Pons (tissue), 1 donor: Measurements from ENCODE around the gene NCK2.

ENCODE experiments used
- DNase-seq: peaks from one replicate; pipeline ENCODE4 v3.0.0-alpha.2; 2016; ENCODE audit warnings: low spot score

NCK2 gene

DNA sequence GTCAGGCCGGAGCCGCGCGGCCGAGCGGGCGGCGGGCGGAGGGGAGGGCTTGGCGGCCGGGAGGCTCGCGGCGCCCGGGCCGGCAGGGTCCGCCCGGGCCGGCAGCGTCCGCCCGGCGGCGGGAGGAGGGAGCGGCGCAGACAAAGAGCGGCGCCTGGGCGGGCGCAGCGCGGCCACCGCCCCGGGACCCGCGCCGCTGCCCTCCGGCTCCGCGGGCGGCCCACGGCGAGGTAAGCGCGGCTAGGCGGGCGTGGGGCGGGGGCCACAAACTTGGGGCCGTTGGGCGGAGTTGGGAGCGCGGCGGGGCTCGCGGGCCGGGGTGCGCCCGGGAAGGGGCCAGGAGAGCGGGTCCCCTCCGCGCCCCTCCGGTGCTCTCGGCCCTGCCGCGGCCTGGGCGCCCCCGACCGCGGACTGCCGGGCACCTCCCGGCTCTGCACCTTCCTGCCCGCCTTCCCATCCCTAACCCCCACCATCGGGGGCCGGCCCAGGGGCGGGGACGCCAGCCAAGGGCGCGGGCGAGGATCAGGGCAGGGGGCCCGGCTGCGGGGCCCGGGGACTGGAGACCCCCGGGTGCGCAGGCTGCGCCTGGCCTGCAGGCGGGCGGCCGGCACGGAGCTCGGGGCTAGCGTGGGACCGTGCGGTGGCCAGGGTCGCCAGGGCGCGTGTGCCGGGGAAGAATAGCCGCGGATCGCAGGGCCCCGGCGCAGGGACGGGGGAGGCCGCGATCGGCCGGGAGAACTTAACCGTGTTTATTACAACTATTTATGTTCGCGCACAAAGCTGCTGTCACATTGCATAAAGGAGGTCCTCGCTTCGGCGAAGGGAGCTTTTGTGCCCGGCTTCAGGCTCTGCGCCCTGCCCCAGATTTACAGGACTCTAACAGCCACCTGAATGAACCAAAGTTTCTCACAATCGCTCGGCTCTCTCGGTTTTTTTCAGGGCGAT, at the start of gene NCK2:
TSS of gene NCK2 (plus strand) at position 4 of the 945 bp plus-strand sequence. CDS start 110,152 bp downstream, outside the sequence.
- no peak for DNase-seq

DNA sequence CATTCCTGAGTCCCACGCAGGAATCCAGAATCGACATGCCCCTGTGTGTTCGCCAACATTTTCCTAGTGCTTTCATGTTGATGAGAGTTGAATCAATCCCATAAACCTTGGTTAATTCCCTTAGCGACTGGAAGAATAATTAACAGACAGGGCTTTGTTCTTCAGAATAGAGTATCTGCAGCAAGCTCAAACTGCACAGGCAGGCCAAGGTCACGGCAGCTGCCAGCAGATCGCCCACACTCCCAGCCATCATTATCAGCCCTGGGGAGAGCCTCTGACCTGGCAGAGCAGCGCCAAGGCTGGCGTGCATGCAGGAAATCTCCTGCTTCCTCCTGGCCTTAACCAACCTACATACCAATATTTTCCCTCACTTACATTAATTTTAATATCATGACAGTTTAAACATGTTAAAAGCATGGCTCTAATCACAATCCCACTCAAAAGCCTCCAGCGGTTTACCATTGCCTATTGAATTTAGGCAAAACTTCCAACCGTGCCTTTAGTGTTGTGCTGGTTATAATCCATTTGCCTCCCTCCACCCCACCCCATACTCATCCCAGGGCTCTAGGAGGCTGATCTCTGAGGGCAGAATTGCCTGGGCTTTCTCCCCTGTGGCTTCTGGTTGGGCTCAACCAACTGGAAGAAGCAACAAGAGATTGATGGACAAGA, 46.8 kb upstream of the NCK2 start:
- peak; percentile 71 for DNase-seq

DNA sequence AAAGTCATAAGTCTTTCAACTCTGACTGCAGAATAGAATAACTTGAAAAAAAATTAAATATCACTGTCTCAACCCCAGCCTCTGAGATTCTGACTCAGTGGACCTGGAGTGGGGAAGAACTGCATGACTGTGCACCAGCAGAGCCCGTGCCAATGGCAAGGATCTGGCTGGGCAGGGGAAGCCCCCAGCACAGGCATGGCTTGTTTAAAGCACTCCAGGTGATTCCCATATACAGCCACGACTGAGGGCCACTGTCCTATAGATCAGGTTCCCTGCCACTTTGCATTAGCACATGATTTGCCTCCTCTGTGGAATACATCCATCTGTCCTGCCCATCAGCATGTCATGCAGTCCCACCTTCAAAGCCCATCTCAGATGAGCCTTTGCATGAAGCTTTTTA, 45.9 kb upstream of the NCK2 start:
- no peak for DNase-seq

DNA sequence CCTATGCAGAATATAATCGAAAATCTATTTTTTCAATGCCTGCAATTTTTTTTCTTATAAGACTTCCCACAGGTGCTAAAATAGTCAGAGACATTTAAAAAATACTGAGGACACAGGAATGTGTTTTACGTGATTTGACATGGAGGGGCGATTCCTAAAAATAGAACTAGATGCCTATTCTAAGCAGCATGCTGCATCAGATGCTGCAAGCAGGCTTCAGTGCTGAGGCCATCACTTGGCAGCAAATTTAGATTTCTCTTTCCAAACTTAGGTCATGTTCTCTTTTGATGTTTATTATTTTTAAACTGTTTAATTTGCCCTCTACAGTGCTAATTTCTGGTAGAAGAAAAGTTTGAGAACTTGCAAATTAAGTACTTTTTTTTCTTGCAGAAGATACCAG, 43.7 kb upstream of the NCK2 start:
- DNase-seq: no peak

DNA sequence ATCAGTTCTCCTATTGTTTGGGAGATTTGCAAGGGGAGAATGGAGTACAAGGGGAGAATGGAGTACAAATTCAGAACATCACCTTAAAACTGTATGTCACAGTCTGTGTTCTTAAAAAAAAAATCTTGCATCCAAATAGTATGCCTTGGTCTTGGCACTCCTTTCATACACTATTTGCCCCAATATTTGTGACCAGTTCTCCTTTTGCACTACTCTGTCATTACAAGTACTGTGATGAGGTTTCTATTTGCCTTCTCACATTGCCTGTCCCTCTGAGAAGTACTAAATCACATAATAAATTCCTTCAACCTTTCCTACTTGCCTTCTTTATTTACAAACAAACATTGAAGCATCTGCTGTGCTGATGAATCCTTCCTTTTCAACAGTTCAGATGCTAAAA, 36.0 kb upstream of the NCK2 start:
- DNase-seq: no peak

DNA sequence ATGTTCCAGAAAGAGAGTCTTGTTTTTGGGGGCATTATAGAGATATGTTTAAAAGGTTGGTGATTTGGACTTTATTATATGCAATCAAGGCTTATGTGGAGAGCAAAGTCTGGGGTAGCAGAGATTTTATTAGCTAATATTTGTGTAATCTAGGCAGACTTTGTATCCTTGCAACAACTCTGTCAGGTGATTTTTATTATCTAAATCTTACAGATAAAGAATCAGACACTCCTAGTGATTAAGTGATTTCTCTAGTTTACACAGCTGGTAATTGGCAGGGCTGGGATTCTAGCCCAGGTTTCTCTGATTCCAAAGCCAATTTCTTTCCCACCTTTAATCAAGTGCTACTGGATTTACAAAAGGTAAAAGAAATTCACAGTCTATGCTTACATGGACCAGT, 33.3 kb upstream of the NCK2 start:
- DNase-seq: no peak

DNA sequence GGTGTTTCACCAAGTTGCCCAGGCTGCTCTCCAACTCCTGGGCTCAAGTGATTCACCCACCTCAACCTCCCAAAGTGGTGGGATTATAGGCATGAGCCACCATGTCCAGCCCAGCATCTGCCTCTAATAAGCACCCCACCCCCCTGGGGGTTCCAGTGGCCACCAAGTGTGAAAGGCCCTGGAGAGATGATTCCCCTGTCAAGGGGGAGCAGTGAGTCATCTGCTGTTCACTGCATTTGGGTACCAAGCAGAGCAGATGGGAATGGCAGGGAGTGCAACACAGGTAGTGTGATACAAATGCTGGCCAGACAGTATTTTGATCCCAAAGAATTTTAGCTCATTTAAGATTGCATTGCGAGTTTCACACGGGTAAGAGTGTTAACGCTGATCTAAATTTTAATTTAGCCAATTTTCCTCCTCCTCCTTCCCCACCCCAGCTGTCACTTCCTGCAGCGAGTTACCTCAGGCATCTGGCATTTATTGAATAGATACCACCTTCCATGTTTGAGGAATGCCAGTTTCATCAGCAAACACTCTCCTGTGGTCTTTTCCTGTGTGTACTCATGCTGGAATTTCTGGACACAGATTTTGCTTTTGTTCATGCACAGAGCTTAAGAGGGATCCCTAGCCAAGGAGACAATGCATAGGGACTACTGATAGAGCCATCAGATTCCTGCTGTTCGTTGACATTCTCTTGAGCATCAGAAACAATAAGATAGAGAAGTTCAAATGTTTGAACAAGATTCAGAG, 32.4 kb upstream of the NCK2 start:
- DNase-seq: no peak

DNA sequence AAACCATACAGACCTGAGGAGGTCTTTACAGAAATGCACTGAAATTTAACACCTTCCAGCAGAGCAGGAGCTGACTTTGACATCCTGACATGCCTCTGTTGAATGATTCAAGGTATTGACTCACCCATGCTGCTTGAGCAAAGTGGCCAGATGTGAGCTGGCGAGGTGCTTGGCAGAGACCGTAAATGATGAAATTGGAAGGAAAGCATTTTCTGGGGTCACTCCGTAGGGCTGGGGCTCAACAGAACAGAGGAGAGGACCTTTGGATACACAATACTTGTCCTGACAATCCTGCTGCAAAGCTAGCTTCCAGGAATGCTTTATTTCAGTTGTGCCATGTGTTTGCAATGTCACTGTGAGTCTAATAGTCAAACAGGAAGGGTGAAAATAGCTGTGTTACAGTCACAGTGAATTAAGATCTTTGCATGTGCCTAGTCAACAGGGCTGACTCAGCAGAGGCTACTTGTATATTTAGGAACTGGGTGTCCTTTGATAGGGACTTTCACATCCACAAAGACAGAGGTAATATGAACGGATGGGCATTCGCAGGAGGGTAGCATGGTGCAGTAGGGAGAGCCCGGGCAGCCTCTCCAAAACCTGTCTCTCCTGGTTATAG, 31.6 kb upstream of the NCK2 start:
- DNase-seq: peak; percentile 76

DNA sequence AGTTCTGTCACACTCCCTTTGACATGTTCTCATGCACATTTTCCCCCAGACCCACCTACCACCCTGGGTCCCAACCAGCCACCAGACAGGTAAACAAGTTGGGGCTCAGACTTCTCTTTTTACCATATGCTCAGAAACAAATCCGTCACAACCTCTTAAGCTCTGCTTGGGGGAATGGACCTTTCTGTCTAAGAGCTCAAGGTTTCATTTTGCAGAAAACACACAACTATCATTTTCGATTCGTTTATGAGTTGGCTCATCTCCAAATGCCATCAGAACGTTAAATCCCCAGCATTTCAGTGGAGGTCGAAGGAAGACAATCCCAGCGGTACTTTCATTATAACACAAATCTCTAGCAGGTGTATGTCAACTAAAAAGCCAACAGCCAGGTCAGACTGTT, 30.6 kb upstream of the NCK2 start:
- DNase-seq: no peak

DNA sequence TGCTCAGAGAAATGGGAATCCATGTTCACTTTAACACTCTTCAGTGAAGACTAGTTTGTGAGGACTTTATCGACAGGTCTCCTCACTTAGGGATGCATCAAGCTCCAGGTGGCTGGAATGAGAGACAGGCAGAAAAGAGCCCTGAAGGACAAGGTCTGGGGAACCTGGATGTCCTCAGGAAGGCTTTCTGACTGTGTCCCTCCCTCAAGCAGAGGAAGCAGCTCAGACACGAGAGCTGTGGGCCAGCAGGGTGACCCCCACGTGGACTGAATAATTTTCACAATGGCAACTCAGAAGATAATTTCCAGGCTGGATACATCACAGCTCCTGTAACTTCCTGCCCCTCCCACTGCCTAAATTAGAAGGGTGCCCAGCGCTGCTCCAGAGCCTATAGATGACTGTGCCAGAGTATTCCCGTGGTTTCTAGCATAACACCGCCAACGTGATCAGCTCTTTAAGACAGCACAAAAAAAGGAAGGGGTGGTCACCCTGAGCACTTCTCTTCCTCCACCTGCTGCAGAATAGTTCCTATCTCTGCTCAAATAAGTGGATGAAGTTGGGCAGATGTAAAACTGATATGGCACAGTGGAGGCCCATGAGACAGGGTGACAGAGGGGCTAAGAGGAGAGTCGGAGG, 25.7 kb upstream of the NCK2 start:
- DNase-seq: peak; percentile 46

DNA sequence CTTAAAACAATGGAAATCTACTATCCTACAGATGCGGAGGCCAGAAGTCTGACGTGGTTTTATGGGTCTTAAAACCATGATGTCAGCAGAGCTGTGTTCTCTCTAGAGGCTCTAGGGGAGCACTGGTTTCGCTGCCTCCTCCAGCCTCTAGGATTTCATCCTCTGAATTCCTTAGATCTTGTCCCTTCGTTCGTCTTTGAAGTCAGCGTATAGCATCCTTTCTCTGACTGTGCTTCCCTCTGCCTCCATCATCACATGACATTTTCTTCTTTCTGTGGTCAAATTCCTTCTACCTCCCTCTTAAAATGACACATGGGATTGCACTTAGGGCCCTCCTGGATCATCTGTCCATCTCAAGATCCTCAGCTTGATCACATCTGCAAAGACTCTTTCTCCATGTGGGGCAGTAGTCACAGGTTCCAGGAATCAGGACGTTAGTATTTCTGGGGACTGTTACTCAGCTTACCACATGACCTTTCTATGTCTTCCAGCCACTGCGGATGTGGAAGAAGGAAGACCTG, 22.7 kb upstream of the NCK2 start:
- DNase-seq: no peak

DNA sequence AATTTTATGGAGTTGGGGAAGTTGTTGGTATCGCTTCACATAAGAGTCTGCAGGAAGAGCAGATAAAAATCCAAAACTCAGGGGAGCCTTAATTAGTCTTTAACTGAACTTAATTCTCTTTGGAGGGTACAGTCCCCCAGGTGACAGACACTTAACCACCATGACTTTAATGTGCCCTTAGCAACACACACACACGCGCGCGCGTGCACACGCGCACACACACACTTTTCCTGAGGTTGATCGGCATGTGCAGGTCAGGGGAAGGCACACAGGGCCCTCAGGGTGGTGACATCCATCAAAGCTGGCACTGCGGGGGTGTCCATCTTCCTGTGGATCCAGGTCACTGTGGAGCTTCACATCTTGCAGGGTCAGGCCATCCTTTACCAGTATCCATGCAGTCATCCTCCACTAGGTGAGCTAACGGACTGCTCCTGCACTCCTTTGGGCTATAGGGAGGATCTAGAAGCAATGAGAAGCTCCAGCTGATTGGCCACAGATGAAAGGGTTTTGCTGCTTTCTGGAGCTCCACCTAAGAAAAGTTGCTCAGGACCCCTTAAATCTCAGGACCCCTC, 21.9 kb upstream of the NCK2 start:
- DNase-seq: no peak

DNA sequence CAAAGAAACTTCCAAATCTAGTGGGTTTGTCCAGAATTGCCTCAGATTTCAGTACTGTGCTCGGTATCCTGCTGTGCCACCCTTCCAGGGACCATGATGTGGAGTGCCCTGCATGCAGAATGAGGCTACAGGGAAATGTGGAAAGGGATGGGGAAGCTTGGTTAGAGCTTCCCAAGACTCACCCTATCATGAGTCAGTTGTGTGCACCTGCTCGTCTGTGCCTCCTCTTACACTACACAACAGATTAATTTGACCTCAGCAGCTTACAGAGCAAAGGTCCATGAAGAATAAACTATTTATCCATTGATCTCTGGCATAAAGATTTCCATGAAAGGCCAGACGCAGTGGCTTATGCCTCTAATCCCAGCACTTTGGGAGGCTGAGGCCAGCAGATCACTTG, 21.3 kb upstream of the NCK2 start:
- DNase-seq: no peak

DNA sequence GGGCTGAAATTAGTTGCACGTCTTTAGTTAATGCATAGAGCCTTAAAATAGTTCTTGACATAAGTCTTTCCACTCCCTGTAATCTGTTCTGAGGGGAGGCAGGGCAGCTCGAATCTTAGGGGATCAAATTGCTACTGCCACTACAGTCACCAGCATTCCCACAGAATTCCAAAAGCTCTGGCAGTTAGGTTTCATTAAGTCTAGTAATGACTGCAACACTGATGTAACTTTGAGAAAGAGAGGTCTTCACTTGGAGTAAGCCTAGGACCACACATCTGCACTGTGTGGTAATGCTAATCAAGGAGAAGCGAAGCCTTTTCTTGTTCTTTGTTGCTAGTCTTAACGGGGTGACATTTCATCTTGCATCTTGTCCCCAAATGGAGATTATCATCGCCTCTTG, 19.3 kb upstream of the NCK2 start:
- DNase-seq: no peak

DNA sequence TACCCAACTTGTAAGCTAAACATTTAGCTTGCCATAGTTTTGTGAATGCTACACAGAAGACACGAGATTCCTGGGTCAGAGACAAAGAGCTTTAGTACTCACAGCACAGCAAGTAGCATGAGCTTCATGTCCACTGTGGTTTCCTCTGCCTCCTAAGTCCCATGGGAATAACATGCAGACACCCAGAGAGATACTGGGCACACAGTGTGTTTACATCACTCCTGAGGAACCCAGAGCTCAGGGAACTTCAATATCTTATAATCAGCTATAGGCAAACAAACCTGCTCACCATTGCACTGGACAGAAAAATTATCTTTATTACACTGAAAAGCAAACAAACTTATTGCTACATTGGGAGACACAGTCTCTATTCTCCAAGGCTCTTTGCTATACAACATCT, 14.5 kb upstream of the NCK2 start:
- DNase-seq: no peak

DNA sequence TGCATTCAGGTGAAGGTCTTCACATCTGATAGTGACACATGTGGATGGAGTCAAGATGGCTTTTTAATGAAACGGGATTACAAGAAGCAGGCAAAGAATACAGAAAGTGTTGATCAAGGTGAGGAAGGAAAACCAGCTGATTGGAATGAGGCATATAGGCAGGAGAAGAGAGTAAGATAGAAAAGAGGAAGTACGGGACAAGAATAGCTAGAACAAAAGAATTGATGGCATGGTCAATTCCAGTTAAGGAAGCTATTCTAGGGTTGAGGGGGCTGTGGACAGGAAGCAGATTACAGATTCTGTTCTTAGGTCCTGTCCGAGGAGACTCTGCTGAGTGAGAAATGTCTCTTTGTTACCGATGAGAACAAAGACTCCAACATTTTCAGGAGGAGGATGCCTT, 13.2 kb upstream of the NCK2 start:
- DNase-seq: peak; percentile 78

DNA sequence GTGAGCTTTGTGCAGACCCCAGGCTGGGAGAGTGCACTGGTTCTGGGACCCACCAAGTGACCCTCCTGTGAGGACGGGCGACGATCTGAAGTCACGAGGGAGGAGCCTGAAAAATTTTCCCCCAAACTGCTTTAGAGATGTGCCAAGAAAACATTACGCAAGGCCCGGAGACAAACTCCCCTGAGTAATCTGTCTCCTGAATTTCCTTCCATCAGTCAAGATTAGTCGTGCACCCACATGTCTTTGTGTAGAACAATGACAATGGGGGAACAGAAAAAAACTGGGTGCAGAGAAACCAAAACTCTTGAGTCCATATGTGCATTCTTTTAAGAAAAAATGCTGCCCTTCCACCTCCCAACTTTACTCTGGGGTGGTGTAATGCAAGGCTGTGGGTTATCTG, 12.6 kb upstream of the NCK2 start:
- DNase-seq: peak; percentile 56

DNA sequence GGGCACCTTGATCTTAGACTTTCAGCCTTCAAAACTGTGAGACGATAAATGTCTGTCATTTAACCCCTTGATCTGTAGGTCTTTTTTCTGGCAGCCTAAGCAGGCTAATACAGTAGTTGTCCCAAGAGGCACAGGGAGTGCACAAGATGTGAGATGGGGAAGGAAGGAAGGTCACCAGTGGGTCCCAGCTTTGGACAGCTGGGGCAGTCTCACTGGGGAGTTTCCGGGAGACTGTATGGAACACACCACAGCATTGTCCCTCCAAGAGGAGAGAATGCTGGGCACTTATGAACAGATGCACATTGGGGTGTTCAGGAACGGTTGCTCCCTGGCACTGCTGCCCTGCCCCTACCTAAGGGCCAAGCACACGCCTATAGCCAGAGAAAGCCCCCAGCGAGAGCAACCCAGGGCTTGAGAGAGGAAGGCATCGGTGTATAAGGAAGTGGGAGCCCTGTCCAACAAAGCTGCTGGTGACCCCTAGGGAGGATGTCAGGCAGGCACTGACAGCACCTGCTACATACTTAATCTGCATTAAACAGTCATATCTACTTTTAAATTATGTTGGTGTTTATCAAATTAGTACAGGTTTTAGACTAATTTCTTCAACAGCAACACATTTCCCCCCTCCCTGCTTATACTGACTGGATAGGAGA, 11.6 kb upstream of the NCK2 start:
- DNase-seq: no peak

DNA sequence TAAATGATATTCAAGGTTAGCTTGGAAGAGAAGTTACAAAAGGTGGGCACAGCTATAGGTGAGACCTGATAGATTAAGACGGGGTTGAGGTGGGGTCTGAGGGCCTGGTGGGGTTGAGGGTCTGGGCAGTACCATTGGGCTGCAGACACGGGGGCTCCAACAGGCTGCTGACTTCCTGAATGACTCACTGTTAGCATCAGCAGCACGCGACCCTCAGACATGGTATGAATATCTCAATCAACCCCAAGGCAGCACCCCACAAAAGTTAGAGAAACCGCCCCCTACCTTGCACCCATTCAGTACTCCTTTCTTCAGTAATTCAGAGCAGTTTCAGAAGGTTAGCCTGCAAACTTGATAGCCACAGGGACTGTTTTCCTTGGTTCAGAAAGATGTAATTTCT, 10.8 kb upstream of the NCK2 start:
- no peak for DNase-seq

DNA sequence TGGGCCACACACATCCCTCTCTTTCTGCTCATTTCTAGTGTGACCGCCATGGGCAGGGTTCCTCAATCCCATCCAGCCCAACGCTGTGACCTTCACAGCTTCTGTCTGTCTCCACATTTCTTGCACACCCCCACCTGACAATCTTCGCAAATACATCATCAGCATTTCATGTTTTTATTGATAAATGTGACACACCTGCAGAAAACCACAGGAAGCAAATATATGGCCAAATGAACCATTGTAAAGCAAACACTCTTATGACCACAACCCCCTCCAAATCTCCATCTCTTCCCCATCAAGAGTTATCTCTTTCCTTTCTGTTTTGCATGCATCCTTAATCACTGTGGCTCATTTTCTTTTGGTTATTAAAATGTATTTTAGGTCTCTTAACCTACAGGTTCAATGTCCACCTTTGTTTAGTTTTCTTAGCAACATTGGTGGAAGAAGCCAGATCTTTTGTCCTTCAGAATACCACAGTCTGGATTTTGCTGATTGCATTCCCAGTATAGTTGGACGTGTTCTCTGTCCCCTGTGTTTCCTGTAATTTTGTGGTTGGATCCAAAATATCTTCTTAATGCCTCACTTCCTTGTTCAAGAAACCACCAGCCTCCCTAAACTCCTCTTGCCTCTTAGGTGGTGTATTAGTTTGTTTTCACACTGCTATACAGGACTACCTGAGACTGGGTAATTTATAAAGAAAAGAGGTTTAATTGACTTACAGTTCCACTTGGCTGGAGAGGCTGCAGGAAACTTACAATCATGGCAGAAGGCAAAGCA, 9.8 kb upstream of the NCK2 start:
- DNase-seq: no peak
